Measurements from ENCODE around the gene AUTS2. TPM values are rescaled to one million over a fixed set of nuclear protein-coding genes. Genes with fewer than 3 reads are reported as not detected.
"Not testable (repeated sequence)": the region's sequence is repeated elsewhere in the genome, so short reads cannot be mapped to it uniquely, and the experiment has no call there.

Gene AUTS2
- total RNA-seq, 1 donor from 2014 or later: 94.1 TPM

DNA sequence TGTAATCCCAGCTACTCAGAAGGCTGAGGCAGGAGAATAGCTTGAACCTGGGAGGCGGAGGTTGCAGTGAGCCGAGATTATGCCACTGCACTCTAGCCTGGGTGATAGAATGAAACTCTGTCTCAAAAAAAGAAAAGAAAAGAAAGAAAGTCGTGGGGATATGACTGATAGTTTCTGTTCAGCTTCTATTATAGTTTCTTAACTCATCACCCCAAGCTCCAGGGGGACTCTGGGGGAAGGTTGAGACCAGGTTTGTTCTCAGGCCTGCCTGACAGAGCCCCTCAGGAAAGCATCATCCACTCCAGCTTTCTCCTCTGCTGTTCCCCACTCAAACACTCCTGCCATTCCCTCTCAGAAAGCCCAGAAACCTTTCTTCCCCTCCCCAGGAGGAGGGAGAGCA, 991.3 kb downstream of the AUTS2 start:
- Mint-ChIP-seq H3K4me1 (ENCODE audit: unreplicated experiment) (peaks cover 27% of the 10 kb centered on the region), H3K27me3 (peaks cover 36% of the 10 kb centered on the region), H3K4me3 (no peak overlapping the region), H3K9me3 (no peaks in the 10 kb centered on the region), H3K27ac (no peak overlapping the region), H3K36me3 (no peaks in the 10 kb centered on the region)
- TF ChIP-seq, protein P1, sequence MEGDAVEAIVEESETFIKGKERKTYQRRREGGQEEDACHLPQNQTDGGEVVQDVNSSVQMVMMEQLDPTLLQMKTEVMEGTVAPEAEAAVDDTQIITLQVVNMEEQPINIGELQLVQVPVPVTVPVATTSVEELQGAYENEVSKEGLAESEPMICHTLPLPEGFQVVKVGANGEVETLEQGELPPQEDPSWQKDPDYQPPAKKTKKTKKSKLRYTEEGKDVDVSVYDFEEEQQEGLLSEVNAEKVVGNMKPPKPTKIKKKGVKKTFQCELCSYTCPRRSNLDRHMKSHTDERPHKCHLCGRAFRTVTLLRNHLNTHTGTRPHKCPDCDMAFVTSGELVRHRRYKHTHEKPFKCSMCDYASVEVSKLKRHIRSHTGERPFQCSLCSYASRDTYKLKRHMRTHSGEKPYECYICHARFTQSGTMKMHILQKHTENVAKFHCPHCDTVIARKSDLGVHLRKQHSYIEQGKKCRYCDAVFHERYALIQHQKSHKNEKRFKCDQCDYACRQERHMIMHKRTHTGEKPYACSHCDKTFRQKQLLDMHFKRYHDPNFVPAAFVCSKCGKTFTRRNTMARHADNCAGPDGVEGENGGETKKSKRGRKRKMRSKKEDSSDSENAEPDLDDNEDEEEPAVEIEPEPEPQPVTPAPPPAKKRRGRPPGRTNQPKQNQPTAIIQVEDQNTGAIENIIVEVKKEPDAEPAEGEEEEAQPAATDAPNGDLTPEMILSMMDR (conservative IDR thresholded peaks at IDR 0.05): no peak
- no peak for DNase-seq (ENCODE audit: extremely low spot score, unreplicated experiment)

DNA sequence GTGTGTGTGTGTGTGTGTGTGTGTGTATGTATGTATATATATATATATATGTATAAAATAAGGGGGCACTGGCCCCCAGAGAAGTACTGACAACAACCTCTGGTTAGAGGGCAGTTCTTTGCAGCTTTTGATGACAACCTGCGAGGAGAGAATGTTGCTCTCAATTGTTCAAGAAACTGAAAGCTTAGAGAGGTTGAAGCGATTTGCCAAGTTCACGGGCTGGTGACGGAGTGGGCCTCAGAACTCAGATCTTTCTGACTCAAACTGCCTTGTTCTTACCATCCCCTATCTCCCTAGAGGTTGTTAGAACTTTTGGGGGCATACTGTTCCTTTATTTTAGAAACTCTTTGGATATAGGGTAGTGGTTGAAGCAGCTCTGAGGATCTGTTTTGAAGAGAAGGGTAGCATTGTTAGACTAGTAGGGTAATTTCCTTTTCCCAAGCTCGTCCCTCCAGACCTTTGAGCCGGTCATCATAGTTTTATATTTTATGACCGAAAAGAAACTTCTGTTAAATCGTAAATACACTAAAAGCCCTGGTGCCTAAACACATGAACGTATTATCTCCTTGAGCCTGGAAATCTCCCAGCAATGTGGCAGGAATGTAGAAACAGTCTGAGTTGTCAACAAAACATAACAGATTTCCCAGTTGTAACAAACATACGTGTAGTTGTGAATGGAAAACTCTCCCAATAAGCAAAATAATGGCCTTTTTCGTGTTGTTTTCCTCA, 992.0 kb downstream of the AUTS2 start:
- TF ChIP-seq, protein P1 (conservative IDR thresholded peaks at IDR 0.05): no peak
- Mint-ChIP-seq H3K9me3 (no peaks in the 10 kb centered on the region), H3K27ac (no peak overlapping the region), H3K4me1 (ENCODE audit: unreplicated experiment) (peaks cover 26% of the 10 kb centered on the region), H3K36me3 (no peaks in the 10 kb centered on the region), H3K27me3 (peaks cover 43% of the 10 kb centered on the region), H3K4me3 (no peak overlapping the region)
- no peak for DNase-seq (ENCODE audit: extremely low spot score, unreplicated experiment)

DNA sequence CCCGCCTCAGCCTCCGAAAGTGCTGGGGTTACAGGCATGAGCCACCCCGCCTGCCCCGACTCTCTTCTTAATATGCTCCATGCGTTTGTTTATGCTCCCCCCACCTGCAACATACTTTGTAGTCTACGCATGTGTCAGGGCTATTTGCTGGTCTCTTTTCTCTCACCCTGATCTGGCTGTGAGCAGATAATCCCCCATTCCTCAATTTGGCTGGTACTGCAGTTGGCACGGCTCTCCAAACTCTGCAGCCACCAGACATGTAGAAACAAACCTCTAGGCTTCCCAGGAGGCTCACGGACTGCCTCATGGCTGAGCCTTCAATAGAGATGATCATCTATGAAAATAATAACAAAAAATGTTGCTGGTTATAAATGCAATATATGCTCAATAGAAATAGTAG, 993.4 kb downstream of the AUTS2 start:
- Mint-ChIP-seq H3K4me3 (no peak overlapping the region), H3K4me1 (ENCODE audit: unreplicated experiment) (peaks cover 33% of the 10 kb centered on the region), H3K27me3 (peaks cover 47% of the 10 kb centered on the region), H3K9me3 (no peaks in the 10 kb centered on the region), H3K27ac (no peak overlapping the region), H3K36me3 (no peaks in the 10 kb centered on the region)
- DNase-seq (ENCODE audit: extremely low spot score, unreplicated experiment): no peak
- TF ChIP-seq, protein P1 (conservative IDR thresholded peaks at IDR 0.05): no peak

DNA sequence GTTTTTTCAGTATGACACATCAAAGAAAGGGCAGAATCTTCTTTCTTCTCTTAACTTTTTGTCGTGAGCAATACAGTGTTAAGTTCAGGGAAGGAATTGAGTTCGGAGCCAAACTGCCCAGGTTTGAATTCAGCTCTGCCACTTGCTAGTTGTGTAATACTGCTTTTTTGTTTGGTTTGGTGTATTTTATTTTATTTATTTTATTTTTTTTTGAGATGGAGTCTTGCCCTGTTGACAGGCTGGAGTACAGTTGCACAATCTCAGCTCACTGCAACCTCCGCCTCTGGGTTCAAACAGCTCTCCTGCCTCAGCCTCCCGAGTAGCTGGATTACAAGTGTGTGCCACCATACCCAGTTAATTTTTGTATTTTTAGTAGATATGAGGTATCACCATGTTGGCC, 993.9 kb downstream of the AUTS2 start:
- no peaks in the 10 kb centered on the region for H3K36me3 Mint-ChIP-seq

DNA sequence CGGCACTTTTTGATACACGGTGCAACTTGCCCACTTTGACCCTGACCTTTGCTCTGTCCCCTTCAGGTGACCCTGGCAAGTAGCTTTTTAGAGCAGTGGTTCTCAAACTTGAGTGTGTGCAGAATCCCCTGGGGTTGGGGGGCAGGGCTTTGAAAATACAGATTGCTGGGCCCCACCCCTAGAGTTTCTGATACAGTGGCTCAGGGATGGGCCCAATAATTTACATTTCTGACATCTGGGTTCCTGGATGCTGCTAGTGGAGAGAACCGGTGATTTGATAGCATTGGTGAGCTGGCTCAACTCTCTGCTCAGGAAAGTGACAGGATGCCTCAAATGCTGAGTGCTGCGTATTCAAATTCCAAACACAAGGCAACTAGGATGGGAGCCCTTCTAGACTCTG, 995.9 kb downstream of the AUTS2 start:
- TF ChIP-seq, protein P1 (conservative IDR thresholded peaks at IDR 0.05): no peak
- Mint-ChIP-seq H3K27ac (no peak overlapping the region), H3K36me3 (no peaks in the 10 kb centered on the region), H3K4me3 (peak overlapping the region; percentile 64), H3K4me1 (ENCODE audit: unreplicated experiment) (peaks cover 38% of the 10 kb centered on the region), H3K27me3 (peaks cover 61% of the 10 kb centered on the region), H3K9me3 (no peaks in the 10 kb centered on the region)
- DNase-seq (ENCODE audit: extremely low spot score, unreplicated experiment): no peak

More for the DNA sequence above, 993.9 kb downstream of the AUTS2 start:
- peaks cover 48% of the 10 kb centered on the region for H3K27me3 Mint-ChIP-seq
- DNase-seq (ENCODE audit: extremely low spot score, unreplicated experiment): no peak
- H3K9me3 Mint-ChIP-seq: no peaks in the 10 kb centered on the region
- TF ChIP-seq, protein P1 (conservative IDR thresholded peaks at IDR 0.05): no peak
- peaks cover 39% of the 10 kb centered on the region for H3K4me1 Mint-ChIP-seq (ENCODE audit: unreplicated experiment)
- no peak overlapping the region for H3K4me3 Mint-ChIP-seq
- H3K27ac Mint-ChIP-seq: no peak overlapping the region

DNA sequence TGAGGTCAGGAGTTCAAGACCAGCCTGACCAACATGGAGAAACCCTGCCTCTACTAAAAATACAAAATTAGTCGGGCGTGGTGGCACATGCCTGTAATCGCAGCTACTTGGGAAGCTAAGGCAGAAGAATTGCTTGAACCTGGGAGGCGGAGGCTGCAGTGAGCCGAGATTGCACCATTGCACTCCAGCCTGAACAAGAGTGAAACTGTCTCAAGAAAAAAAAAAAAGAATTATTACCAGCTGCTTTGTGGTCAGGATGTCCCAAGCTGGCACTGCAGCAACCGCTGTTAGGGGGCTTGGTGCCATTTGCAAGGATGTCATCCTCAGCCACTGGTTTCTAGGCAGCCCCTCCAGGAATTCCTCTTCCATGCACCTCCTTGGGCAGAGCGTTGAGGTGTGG, 996.6 kb downstream of the AUTS2 start:
- DNase-seq (ENCODE audit: extremely low spot score, unreplicated experiment); H3K9me3 Mint-ChIP-seq; H3K36me3 Mint-ChIP-seq; H3K27ac Mint-ChIP-seq: not testable (repeated sequence)
- peaks cover 64% of the 10 kb centered on the region for H3K27me3 Mint-ChIP-seq
- peak overlapping the region; percentile 82 for H3K4me3 Mint-ChIP-seq
- H3K4me1 Mint-ChIP-seq (ENCODE audit: unreplicated experiment): peaks cover 42% of the 10 kb centered on the region
